Vagina (tissue), 2 donors: ENCODE data around the gene HESX1.

Experiments used
- CTCF ChIP-seq, 3 experiments: fragments of 450-650 bp in 2 of 3; fragments of 200-600 bp in 1 of 3; sonication (generic) in 1 of 3; IDR thresholded peaks; one replicate each; pipeline ENCODE4 v1.5.1; 2017 to 2019; ENCODE audit warnings: antibody characterized with exemption in 3 of 3, mild to moderate bottlenecking in 2 of 3, moderate library complexity in 2 of 3
- POLR2AphosphoS5 ChIP-seq, 2 donors: sonication (generic); formaldehyde crosslinking; IDR thresholded peaks; one replicate each; pipeline ENCODE4 v1.9.0; 2017; ENCODE audit warnings: antibody characterized with exemption in 2 of 2, mild to moderate bottlenecking in 2 of 2, low read depth in 1 of 2; ENCODE audit not compliant: insufficient read depth in 1 of 2

GRCh38 chr3:57206423-57206822 lies 6.6 kb upstream of the HESX1 start:
- TF ChIP-seq POLR2AphosphoS5 (IDR thresholded peaks at IDR 0.05; ENCODE audit: insufficient read depth in 1 of 2, low read depth in 1 of 2), result no peak
- TF ChIP-seq CTCF (IDR thresholded peaks at IDR 0.05), result no peak
